ENCODE data around the gene ZFHX3.

ZFHX3 gene

DNA sequence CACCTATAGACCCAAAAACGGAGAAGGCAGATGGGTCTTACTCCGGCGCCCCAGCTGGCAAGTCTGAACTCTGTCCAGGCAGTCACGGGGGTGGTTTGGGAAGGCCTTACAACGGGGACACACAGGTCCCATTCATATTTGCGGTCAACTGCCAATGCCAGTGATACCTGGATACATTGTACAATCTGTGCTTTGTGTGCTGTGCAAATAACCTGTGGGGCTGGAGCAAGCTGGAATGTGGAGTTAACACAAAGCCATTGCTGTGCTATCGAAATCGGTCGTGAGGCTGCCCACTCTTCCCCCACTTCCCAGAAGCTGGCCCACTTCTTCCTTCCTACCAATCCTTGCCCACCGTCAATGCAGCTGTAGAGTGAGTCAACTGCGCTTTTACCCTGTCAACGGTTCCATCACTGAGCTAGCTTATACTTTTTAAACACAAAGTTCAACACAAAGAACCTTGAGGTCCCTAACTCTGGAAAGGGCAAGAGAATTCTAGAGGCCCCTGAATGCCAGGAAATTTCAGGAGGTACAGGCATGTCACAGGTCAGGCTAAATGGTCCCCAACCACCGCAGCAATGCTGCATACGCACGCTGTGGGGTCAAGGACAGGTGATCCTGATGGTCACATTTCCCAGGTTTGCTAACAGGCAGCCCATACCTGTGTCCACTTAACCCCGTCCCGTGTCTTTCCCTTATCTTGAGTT is 122.8 kb downstream of the ZFHX3 start:
- no peaks in the 10 kb centered on the region for H3K9me3 ChIP-seq (ENCODE audit: control insufficient read depth in 1 of 2, low read length in 2 of 2)
- H3K36me3 ChIP-seq (ENCODE audit: control insufficient read depth in 1 of 2, insufficient read depth in 2 of 2, low read length in 2 of 2) = no peaks in the 10 kb centered on the region
- no peaks in the 10 kb centered on the region for H3K27me3 ChIP-seq (ENCODE audit: control insufficient read depth in 1 of 2, insufficient read depth in 2 of 2, low read length in 2 of 2)
- H3K9ac ChIP-seq (ENCODE audit: low read depth in 1 of 2, low read length in 2 of 2) = no peak overlapping the region
- H3K4me3 ChIP-seq (ENCODE audit: low read depth in 1 of 2, low read length in 2 of 2) = no peak overlapping the region
- no peak overlapping the region for H3K27ac ChIP-seq (ENCODE audit: low read depth, low read length)
- H3K4me1 ChIP-seq (ENCODE audit: control insufficient read depth in 1 of 2, insufficient read depth in 2 of 2, low read length in 2 of 2) = no peaks in the 10 kb centered on the region

- H3K4me3 ChIP-seq (ENCODE audit: low read depth in 1 of 2, low read length in 2 of 2) = no peak overlapping the region
- no peaks in the 10 kb centered on the region for H3K27me3 ChIP-seq (ENCODE audit: control insufficient read depth in 1 of 2, insufficient read depth in 2 of 2, low read length in 2 of 2)
- H3K27ac ChIP-seq (ENCODE audit: low read depth, low read length) = no peak overlapping the region
- H3K36me3 ChIP-seq (ENCODE audit: control insufficient read depth in 1 of 2, insufficient read depth in 2 of 2, low read length in 2 of 2) = no peaks in the 10 kb centered on the region
- H3K9ac ChIP-seq (ENCODE audit: low read depth in 1 of 2, low read length in 2 of 2) = no peak overlapping the region
- H3K4me1 ChIP-seq (ENCODE audit: control insufficient read depth in 1 of 2, insufficient read depth in 2 of 2, low read length in 2 of 2) = no peaks in the 10 kb centered on the region
- no peaks in the 10 kb centered on the region for H3K9me3 ChIP-seq (ENCODE audit: control insufficient read depth in 1 of 2, low read length in 2 of 2)
These were observed 123.4 kb downstream of the ZFHX3 start for GRCh38 chr16:72924537-72924926.

GRCh38 chr16:72923757-72924156 is 124.2 kb downstream of the ZFHX3 start:
- no peak overlapping the region for H3K27ac ChIP-seq (ENCODE audit: low read depth, low read length)
- H3K4me1 ChIP-seq (ENCODE audit: control insufficient read depth in 1 of 2, insufficient read depth in 2 of 2, low read length in 2 of 2) = no peaks in the 10 kb centered on the region
- H3K9ac ChIP-seq (ENCODE audit: low read depth in 1 of 2, low read length in 2 of 2) = no peak overlapping the region
- H3K4me3 ChIP-seq (ENCODE audit: low read depth in 1 of 2, low read length in 2 of 2) = no peak overlapping the region
- H3K36me3 ChIP-seq (ENCODE audit: control insufficient read depth in 1 of 2, insufficient read depth in 2 of 2, low read length in 2 of 2) = no peaks in the 10 kb centered on the region
- no peaks in the 10 kb centered on the region for H3K27me3 ChIP-seq (ENCODE audit: control insufficient read depth in 1 of 2, insufficient read depth in 2 of 2, low read length in 2 of 2)
- H3K9me3 ChIP-seq (ENCODE audit: control insufficient read depth in 1 of 2, low read length in 2 of 2) = no peaks in the 10 kb centered on the region

DNA sequence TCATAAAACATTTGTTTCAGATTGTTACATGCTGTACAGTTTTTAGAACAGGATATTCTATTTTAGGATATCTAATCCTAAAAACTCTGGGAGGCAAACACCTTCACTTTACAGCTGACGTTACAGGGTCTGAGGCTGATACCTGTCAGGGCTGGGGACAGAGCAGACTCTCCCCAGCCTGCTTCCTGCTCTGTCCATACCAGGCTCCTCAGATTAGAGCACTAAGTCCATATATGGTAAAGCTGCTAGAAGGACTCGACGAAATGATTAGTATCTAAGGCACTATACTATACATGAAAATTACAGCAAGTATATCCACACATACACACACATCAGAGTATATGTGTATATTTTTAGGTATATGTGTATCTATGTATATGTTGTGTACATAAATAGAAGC is 125.2 kb downstream of the ZFHX3 start:
- no peak overlapping the region for H3K4me3 ChIP-seq (ENCODE audit: low read depth in 1 of 2, low read length in 2 of 2)
- no peak overlapping the region for H3K9ac ChIP-seq (ENCODE audit: low read depth in 1 of 2, low read length in 2 of 2)
- H3K4me1 ChIP-seq (ENCODE audit: control insufficient read depth in 1 of 2, insufficient read depth in 2 of 2, low read length in 2 of 2) = no peaks in the 10 kb centered on the region
- H3K27ac ChIP-seq (ENCODE audit: low read depth, low read length) = no peak overlapping the region
- no peaks in the 10 kb centered on the region for H3K9me3 ChIP-seq (ENCODE audit: control insufficient read depth in 1 of 2, low read length in 2 of 2)
- no peaks in the 10 kb centered on the region for H3K36me3 ChIP-seq (ENCODE audit: control insufficient read depth in 1 of 2, insufficient read depth in 2 of 2, low read length in 2 of 2)
- no peaks in the 10 kb centered on the region for H3K27me3 ChIP-seq (ENCODE audit: control insufficient read depth in 1 of 2, insufficient read depth in 2 of 2, low read length in 2 of 2)

GRCh38 chr16:72921620-72922019 is 126.3 kb downstream of the ZFHX3 start:
- Histone ChIP-seq H3K9ac (ENCODE audit: low read depth in 1 of 2, low read length in 2 of 2) (no peak overlapping the region), H3K27ac (ENCODE audit: low read depth, low read length) (no peak overlapping the region), H3K9me3 (ENCODE audit: control insufficient read depth in 1 of 2, low read length in 2 of 2) (no peaks in the 10 kb centered on the region), H3K27me3 (ENCODE audit: control insufficient read depth in 1 of 2, insufficient read depth in 2 of 2, low read length in 2 of 2) (no peaks in the 10 kb centered on the region), H3K36me3 (ENCODE audit: control insufficient read depth in 1 of 2, insufficient read depth in 2 of 2, low read length in 2 of 2) (no peaks in the 10 kb centered on the region), H3K4me3 (ENCODE audit: low read depth in 1 of 2, low read length in 2 of 2) (no peak overlapping the region), H3K4me1 (ENCODE audit: control insufficient read depth in 1 of 2, insufficient read depth in 2 of 2, low read length in 2 of 2) (no peaks in the 10 kb centered on the region)

DNA sequence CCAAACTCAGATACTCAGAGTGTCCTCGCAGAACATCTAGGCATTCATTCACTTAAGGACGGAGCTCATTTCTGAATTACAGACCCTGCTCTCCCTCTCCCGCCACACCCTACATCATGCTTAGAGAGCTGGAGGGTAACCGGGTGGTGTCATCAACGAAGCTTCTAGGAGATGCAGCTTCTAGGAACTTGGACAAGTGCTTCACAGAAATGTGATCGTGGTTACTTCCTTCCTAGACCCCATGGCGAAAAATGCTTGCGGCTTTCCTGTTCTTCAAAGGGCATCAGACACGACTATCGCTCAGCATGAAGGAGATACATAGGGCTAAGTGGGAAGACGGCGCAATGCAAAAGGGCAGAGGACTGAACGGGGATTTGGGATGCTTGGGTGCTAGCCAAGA is 126.8 kb downstream of the ZFHX3 start:
- no peaks in the 10 kb centered on the region for H3K4me1 ChIP-seq (ENCODE audit: control insufficient read depth in 1 of 2, insufficient read depth in 2 of 2, low read length in 2 of 2)
- no peaks in the 10 kb centered on the region for H3K36me3 ChIP-seq (ENCODE audit: control insufficient read depth in 1 of 2, insufficient read depth in 2 of 2, low read length in 2 of 2)
- H3K4me3 ChIP-seq (ENCODE audit: low read depth in 1 of 2, low read length in 2 of 2) = no peak overlapping the region
- H3K27me3 ChIP-seq (ENCODE audit: control insufficient read depth in 1 of 2, insufficient read depth in 2 of 2, low read length in 2 of 2) = no peaks in the 10 kb centered on the region
- H3K9ac ChIP-seq (ENCODE audit: low read depth in 1 of 2, low read length in 2 of 2) = no peak overlapping the region
- H3K27ac ChIP-seq (ENCODE audit: low read depth, low read length) = no peak overlapping the region
- H3K9me3 ChIP-seq (ENCODE audit: control insufficient read depth in 1 of 2, low read length in 2 of 2) = no peaks in the 10 kb centered on the region

- Histone ChIP-seq H3K4me3 (ENCODE audit: low read depth in 1 of 2, low read length in 2 of 2) (no peak overlapping the region), H3K4me1 (ENCODE audit: control insufficient read depth in 1 of 2, insufficient read depth in 2 of 2, low read length in 2 of 2) (peaks cover 7 to 8% of the 10 kb centered on the region in 2 donors), H3K9me3 (ENCODE audit: control insufficient read depth in 1 of 2, low read length in 2 of 2) (no peaks in the 10 kb centered on the region), H3K27ac (ENCODE audit: low read depth, low read length) (no peak overlapping the region), H3K9ac (ENCODE audit: low read depth in 1 of 2, low read length in 2 of 2) (no peak overlapping the region), H3K36me3 (ENCODE audit: control insufficient read depth in 1 of 2, insufficient read depth in 2 of 2, low read length in 2 of 2) (no peaks in the 10 kb centered on the region), H3K27me3 (ENCODE audit: control insufficient read depth in 1 of 2, insufficient read depth in 2 of 2, low read length in 2 of 2) (no peaks in the 10 kb centered on the region)
These were observed 130.9 kb downstream of the ZFHX3 start for GRCh38 chr16:72917051-72917450.

- Histone ChIP-seq H3K9ac (ENCODE audit: low read depth in 1 of 2, low read length in 2 of 2) (no peak overlapping the region), H3K4me3 (ENCODE audit: low read depth in 1 of 2, low read length in 2 of 2) (no peak overlapping the region), H3K27me3 (ENCODE audit: control insufficient read depth in 1 of 2, insufficient read depth in 2 of 2, low read length in 2 of 2) (no peaks in the 10 kb centered on the region), H3K4me1 (ENCODE audit: control insufficient read depth in 1 of 2, insufficient read depth in 2 of 2, low read length in 2 of 2) (peaks cover 7 to 8% of the 10 kb centered on the region in 2 donors), H3K27ac (ENCODE audit: low read depth, low read length) (no peak overlapping the region), H3K9me3 (ENCODE audit: control insufficient read depth in 1 of 2, low read length in 2 of 2) (no peaks in the 10 kb centered on the region), H3K36me3 (ENCODE audit: control insufficient read depth in 1 of 2, insufficient read depth in 2 of 2, low read length in 2 of 2) (no peaks in the 10 kb centered on the region)
These were observed 132.6 kb downstream of the ZFHX3 start for GRCh38 chr16:72915331-72915730.

DNA sequence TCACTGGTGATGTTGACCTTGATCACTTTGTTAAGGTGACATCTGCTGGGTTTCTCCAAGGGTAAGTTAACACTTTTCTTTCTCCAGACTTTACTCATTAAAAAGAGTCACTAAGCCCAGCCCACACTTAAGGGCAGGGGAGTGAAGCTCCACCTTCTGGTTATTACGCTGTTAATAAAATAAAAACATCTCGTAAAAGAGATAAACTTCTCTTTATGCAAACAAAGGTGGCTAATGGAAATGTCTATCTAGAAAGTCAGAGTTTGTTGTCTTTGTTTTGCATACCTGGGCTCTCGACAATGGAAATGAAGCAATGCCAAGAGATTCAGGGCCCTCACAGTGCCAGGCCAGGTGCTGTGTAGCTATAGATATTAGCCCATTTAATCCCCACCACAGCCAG is 134.4 kb downstream of the ZFHX3 start:
- Histone ChIP-seq H3K4me1 (ENCODE audit: control insufficient read depth in 1 of 2, insufficient read depth in 2 of 2, low read length in 2 of 2) (peaks cover 7 to 8% of the 10 kb centered on the region in 2 donors), H3K27ac (ENCODE audit: low read depth, low read length) (no peak overlapping the region), H3K36me3 (ENCODE audit: control insufficient read depth in 1 of 2, insufficient read depth in 2 of 2, low read length in 2 of 2) (no peaks in the 10 kb centered on the region), H3K9ac (ENCODE audit: low read depth in 1 of 2, low read length in 2 of 2) (no peak overlapping the region), H3K4me3 (ENCODE audit: low read depth in 1 of 2, low read length in 2 of 2) (no peak overlapping the region), H3K27me3 (ENCODE audit: control insufficient read depth in 1 of 2, insufficient read depth in 2 of 2, low read length in 2 of 2) (no peaks in the 10 kb centered on the region), H3K9me3 (ENCODE audit: control insufficient read depth in 1 of 2, low read length in 2 of 2) (no peaks in the 10 kb centered on the region)

- no peak overlapping the region for H3K4me3 ChIP-seq (ENCODE audit: low read depth in 1 of 2, low read length in 2 of 2)
- no peaks in the 10 kb centered on the region for H3K36me3 ChIP-seq (ENCODE audit: control insufficient read depth in 1 of 2, insufficient read depth in 2 of 2, low read length in 2 of 2)
- H3K4me1 ChIP-seq (ENCODE audit: control insufficient read depth in 1 of 2, insufficient read depth in 2 of 2, low read length in 2 of 2) = peaks cover 7 to 8% of the 10 kb centered on the region in 2 donors
- H3K9ac ChIP-seq (ENCODE audit: low read depth in 1 of 2, low read length in 2 of 2) = no peak overlapping the region
- no peaks in the 10 kb centered on the region for H3K27me3 ChIP-seq (ENCODE audit: control insufficient read depth in 1 of 2, insufficient read depth in 2 of 2, low read length in 2 of 2)
- no peak overlapping the region for H3K27ac ChIP-seq (ENCODE audit: low read depth, low read length)
- no peaks in the 10 kb centered on the region for H3K9me3 ChIP-seq (ENCODE audit: control insufficient read depth in 1 of 2, low read length in 2 of 2)
These were observed 136.0 kb downstream of the ZFHX3 start for GRCh38 chr16:72911971-72912370.

- H3K9ac ChIP-seq (ENCODE audit: low read depth in 1 of 2, low read length in 2 of 2) = no peak overlapping the region
- H3K27me3 ChIP-seq (ENCODE audit: control insufficient read depth in 1 of 2, insufficient read depth in 2 of 2, low read length in 2 of 2) = no peaks in the 10 kb centered on the region
- no peak overlapping the region for H3K27ac ChIP-seq (ENCODE audit: low read depth, low read length)
- no peaks in the 10 kb centered on the region for H3K9me3 ChIP-seq (ENCODE audit: control insufficient read depth in 1 of 2, low read length in 2 of 2)
- no peak overlapping the region for H3K4me3 ChIP-seq (ENCODE audit: low read depth in 1 of 2, low read length in 2 of 2)
- no peaks in the 10 kb centered on the region for H3K36me3 ChIP-seq (ENCODE audit: control insufficient read depth in 1 of 2, insufficient read depth in 2 of 2, low read length in 2 of 2)
- H3K4me1 ChIP-seq (ENCODE audit: control insufficient read depth in 1 of 2, insufficient read depth in 2 of 2, low read length in 2 of 2) = peaks cover 7 to 8% of the 10 kb centered on the region in 2 donors
These were observed 137.1 kb downstream of the ZFHX3 start for GRCh38 chr16:72910875-72911274.

All from duodenal mucosa (tissue), 2 donors.